ENCODE data around the gene PTPN2.
"Not testable (repeated sequence)": the region's sequence is repeated elsewhere in the genome, so short reads cannot be mapped to it uniquely, and the experiment has no call there.

DNA sequence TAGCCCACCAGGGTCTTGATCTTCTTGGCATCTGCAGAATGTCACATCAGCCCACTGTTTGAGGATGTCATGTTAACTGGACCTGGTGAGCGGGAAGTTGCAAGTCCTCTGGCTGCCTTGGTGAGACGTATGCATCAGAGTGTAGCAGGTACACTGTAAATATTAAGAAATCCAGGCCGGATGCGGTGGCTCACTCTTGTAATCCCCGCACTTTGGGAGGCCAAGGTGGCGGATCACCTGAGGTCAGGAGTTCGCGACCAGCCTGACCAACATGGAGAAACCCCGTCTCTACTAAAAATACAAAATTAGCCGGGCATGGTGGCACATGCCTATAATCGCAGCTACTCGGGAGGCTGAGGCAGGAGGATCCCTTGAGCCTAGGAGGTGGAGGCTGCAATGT, 17.2 kb upstream of the PTPN2 start:
- TF ChIP-seq, protein P1, sequence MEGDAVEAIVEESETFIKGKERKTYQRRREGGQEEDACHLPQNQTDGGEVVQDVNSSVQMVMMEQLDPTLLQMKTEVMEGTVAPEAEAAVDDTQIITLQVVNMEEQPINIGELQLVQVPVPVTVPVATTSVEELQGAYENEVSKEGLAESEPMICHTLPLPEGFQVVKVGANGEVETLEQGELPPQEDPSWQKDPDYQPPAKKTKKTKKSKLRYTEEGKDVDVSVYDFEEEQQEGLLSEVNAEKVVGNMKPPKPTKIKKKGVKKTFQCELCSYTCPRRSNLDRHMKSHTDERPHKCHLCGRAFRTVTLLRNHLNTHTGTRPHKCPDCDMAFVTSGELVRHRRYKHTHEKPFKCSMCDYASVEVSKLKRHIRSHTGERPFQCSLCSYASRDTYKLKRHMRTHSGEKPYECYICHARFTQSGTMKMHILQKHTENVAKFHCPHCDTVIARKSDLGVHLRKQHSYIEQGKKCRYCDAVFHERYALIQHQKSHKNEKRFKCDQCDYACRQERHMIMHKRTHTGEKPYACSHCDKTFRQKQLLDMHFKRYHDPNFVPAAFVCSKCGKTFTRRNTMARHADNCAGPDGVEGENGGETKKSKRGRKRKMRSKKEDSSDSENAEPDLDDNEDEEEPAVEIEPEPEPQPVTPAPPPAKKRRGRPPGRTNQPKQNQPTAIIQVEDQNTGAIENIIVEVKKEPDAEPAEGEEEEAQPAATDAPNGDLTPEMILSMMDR (tag by site-specific recombination; IDR thresholded peaks at IDR 0.05) = not testable (repeated sequence)
- TF ChIP-seq SALL2 (tag by site-specific recombination; IDR thresholded peaks at IDR 0.05; ENCODE audit: borderline replicate concordance); ZNF223 (tag by site-specific recombination; IDR thresholded peaks at IDR 0.05); ZNF292 (tag by site-specific recombination; IDR thresholded peaks at IDR 0.05; ENCODE audit: borderline replicate concordance, low read depth); YY1 (tag by site-specific recombination; IDR thresholded peaks at IDR 0.05): not testable (repeated sequence)
- TF ChIP-seq, protein P2, sequence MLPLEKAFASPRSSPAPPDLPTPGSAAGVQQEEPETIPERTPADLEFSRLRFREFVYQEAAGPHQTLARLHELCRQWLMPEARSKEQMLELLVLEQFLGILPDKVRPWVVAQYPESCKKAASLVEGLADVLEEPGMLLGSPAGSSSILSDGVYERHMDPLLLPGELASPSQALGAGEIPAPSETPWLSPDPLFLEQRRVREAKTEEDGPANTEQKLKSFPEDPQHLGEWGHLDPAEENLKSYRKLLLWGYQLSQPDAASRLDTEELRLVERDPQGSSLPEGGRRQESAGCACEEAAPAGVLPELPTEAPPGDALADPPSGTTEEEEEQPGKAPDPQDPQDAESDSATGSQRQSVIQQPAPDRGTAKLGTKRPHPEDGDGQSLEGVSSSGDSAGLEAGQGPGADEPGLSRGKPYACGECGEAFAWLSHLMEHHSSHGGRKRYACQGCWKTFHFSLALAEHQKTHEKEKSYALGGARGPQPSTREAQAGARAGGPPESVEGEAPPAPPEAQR (tag by site-specific recombination; IDR thresholded peaks at IDR 0.05) = not testable (repeated sequence)
